H1 (cell line): ENCODE data around the gene MRPL20. TPM values are rescaled to one million over a fixed set of nuclear protein-coding genes. Genes with fewer than 3 reads are reported as not detected.
A peak's percentile ranks its signal among the peaks of the same experiment; 100 is the strongest.

Experiments used
- BACH1 ChIP-seq: IDR thresholded peaks from 2 replicates; pipeline ENCODE4 v1.6.1; 2012; ENCODE audit warnings: low read length, improper control_type of control experiment
- CBX8 ChIP-seq: fragments of 300-800, 300-1000 bp; sonication (generic); IDR thresholded peaks from 2 replicates; pipeline ENCODE4 v1.7.1; 2016; ENCODE audit warnings: low read depth, low read length, borderline replicate concordance
- CHD2 ChIP-seq: IDR thresholded peaks from 2 replicates; pipeline ENCODE4 v1.6.1; 2012; ENCODE audit warnings: low read length, improper control_type of control experiment
- EP300 ChIP-seq, 2 experiments: IDR thresholded peaks; 1 replicate in 1 of 2; 2 replicates in 1 of 2; pipeline ENCODE4 v1.6.1; 2011 to 2012; ENCODE audit warnings: low read depth in 2 of 2, low read length in 2 of 2, mild to moderate bottlenecking in 2 of 2, borderline replicate concordance in 1 of 2, inconsistent platforms in 1 of 2, moderate library complexity in 1 of 2
- GABPA ChIP-seq: IDR thresholded peaks from 2 replicates; pipeline ENCODE4 v1.6.1; 2011; ENCODE audit warnings: mild to moderate bottlenecking, low read length, moderate library complexity, borderline replicate concordance; ENCODE audit not compliant: insufficient read depth
- GTF2F1 ChIP-seq: IDR thresholded peaks from 2 replicates; pipeline ENCODE4 v1.6.1; 2012; ENCODE audit warnings: low read depth, low read length, improper control_type of control experiment, borderline replicate concordance
- HDAC2 ChIP-seq, 2 experiments: fragments of 300-600 bp in 1 of 2; sonication (generic) in 1 of 2; IDR thresholded peaks; 2 replicates each; pipeline ENCODE4 v1.6.1; 2011 to 2012; ENCODE audit warnings: low read depth in 2 of 2, low read length in 2 of 2, mild to moderate bottlenecking in 2 of 2, moderate library complexity in 2 of 2, borderline replicate concordance in 1 of 2, inconsistent platforms in 1 of 2
- KDM4A ChIP-seq: IDR thresholded peaks from one replicate; pipeline ENCODE4 v1.7.1; 2012; ENCODE audit warnings: low read depth, mild to moderate bottlenecking, moderate library complexity, low read length, inconsistent platforms; ENCODE audit not compliant: severe bottlenecking
- NRF1 ChIP-seq: IDR thresholded peaks from 2 replicates; pipeline ENCODE4 v1.6.1; 2011; ENCODE audit warnings: mild to moderate bottlenecking, low read depth, low read length, improper control_type of control experiment
- POLR2AphosphoS5 ChIP-seq: IDR thresholded peaks from 2 replicates; pipeline ENCODE4 v1.6.1; 2011; ENCODE audit warnings: low read depth, low read length
- POU5F1 ChIP-seq: IDR thresholded peaks from 2 replicates; pipeline ENCODE4 v1.6.1; 2011; ENCODE audit warnings: low read depth, mild to moderate bottlenecking, low read length, moderate library complexity
- SAP30 ChIP-seq: fragments of 300-600 bp; sonication (generic); IDR thresholded peaks from 2 replicates; pipeline ENCODE4 v1.7.1; 2012; ENCODE audit warnings: low read length, moderate library complexity, mild to moderate bottlenecking, inconsistent platforms; ENCODE audit not compliant: insufficient read depth, insufficient replicate concordance
- SIN3A ChIP-seq, 2 experiments: IDR thresholded peaks in 1 of 2; conservative IDR thresholded peaks in 1 of 2; 2 replicates each; pipeline ENCODE4 v1.6.1; 2011 to 2012; ENCODE audit warnings: low read length in 2 of 2, improper control_type of control experiment in 1 of 2, low read depth in 1 of 2, mild to moderate bottlenecking in 1 of 2
- SP1 ChIP-seq: IDR thresholded peaks from 2 replicates; pipeline ENCODE4 v1.6.1; 2011; ENCODE audit warnings: low read depth, low read length
- SP2 ChIP-seq: IDR thresholded peaks from 2 replicates; pipeline ENCODE4 v1.6.1; 2012; ENCODE audit warnings: mild to moderate bottlenecking, low read length, inconsistent platforms
- SRF ChIP-seq: IDR thresholded peaks from 2 replicates; pipeline ENCODE4 v1.6.1; 2011; ENCODE audit warnings: mild to moderate bottlenecking, low read depth, low read length, moderate library complexity
- SUZ12 ChIP-seq: fragments of 200-600 bp; sonication (generic); IDR thresholded peaks from 2 replicates; pipeline ENCODE4 v1.6.1; 2012; ENCODE audit warnings: mild to moderate bottlenecking, inconsistent platforms, low read length, moderate library complexity, mixed read lengths
- TBP ChIP-seq: IDR thresholded peaks from 2 replicates; pipeline ENCODE4 v1.6.1; 2011; ENCODE audit warnings: low read depth, low read length, improper control_type of control experiment
- TCF12 ChIP-seq: IDR thresholded peaks from 2 replicates; pipeline ENCODE4 v1.6.1; 2011; ENCODE audit warnings: low read depth, mild to moderate bottlenecking, low read length
- TEAD4 ChIP-seq: IDR thresholded peaks from 2 replicates; pipeline ENCODE4 v1.6.1; 2012; ENCODE audit warnings: low read depth, low read length, inconsistent platforms, mixed read lengths
- ZNF274 ChIP-seq: IDR thresholded peaks from 2 replicates; pipeline ENCODE4 v1.7.0; 2012; ENCODE audit warnings: low read length, borderline replicate concordance; ENCODE audit errors: extremely low read depth
- polyA plus RNA-seq, 7 experiments: library from polyadenylated mRNA; depleted of rRNA in 3 of 7; stranded (reverse) in 5 of 7; unstranded in 2 of 7; fragments of >200 nt in 5 of 7; fragments of 200-250 nt in 2 of 7; gene quantifications; 1 replicate in 5 of 7; 2 replicates in 1 of 7; 4 replicates in 1 of 7; pipeline versions ENCODE4 v1.2.1 to v1.2.3, GENCODE V29; 2011 to 2013; ENCODE audit warnings: missing spikeins in 2 of 7, mixed read lengths in 2 of 7
- total RNA-seq: library from RNA; stranded (reverse); fragmentation: NEBNext Ultra II Directional; extraction: Animal tissue kit (Norgen Biotek cat#: 25700); gene quantifications from 2 replicates; pipeline ENCODE4 v1.2.1, GENCODE V29; 2021
- TF ChIP-seq, protein P1 (sequence below): IDR thresholded peaks from 2 replicates; pipeline ENCODE4 v1.6.1; 2012; ENCODE audit warnings: inconsistent platforms
- TF ChIP-seq, protein P2 (sequence below): IDR thresholded peaks from 2 replicates; pipeline ENCODE4 v1.6.1; 2012; ENCODE audit warnings: inconsistent platforms

MRPL20 gene
- total and polyA plus RNA-seq, 2 of the 8 experiments (the other 6 are each of a cell fraction or from before 2014, with no cell fraction given), result 126 to 151 TPM

- TF ChIP-seq CBX8, result no peak
- no peak for TF ChIP-seq POU5F1
- TF ChIP-seq SRF, result 0 out of 2 replicates have a peak, but pooled peaks have one; percentile 4
- TF ChIP-seq CHD2, result peak; percentile 94
- no peak for TF ChIP-seq SAP30
- peak; percentile 88 for TF ChIP-seq SP2
- TF ChIP-seq NRF1, result 0 out of 2 replicates have a peak, but pooled peaks have one; percentile 16
- TF ChIP-seq KDM4A, result peak; percentile 34
- TF ChIP-seq TBP, result peak; percentile 51; the same call in 1 of the 2 replicates
- TF ChIP-seq TCF12, result no peak
- TF ChIP-seq, protein P1, sequence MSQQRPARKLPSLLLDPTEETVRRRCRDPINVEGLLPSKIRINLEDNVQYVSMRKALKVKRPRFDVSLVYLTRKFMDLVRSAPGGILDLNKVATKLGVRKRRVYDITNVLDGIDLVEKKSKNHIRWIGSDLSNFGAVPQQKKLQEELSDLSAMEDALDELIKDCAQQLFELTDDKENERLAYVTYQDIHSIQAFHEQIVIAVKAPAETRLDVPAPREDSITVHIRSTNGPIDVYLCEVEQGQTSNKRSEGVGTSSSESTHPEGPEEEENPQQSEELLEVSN, result no peak
- no peak; a peak in 1 of 4 replicates for TF ChIP-seq HDAC2 (IDR thresholded peaks at IDR 0.05; ENCODE audit: borderline replicate concordance in 1 of 2, low read depth in 2 of 2, low read length in 2 of 2)
- TF ChIP-seq BACH1, result 0 out of 2 replicates have a peak, but pooled peaks have one; percentile 22
- TF ChIP-seq ZNF274, result no peak
- TF ChIP-seq GTF2F1, result no peak
- no peak for TF ChIP-seq SUZ12
- TF ChIP-seq, protein P2, sequence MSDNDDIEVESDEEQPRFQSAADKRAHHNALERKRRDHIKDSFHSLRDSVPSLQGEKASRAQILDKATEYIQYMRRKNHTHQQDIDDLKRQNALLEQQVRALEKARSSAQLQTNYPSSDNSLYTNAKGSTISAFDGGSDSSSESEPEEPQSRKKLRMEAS, result peak; percentile 40; the same call in 1 of the 2 replicates
- TF ChIP-seq POLR2AphosphoS5, result peak; percentile 35
- TF ChIP-seq TEAD4, result no peak
- TF ChIP-seq EP300 (IDR thresholded peaks at IDR 0.05; ENCODE audit: borderline replicate concordance in 1 of 2, low read depth in 2 of 2, low read length in 2 of 2), result no peak
- TF ChIP-seq SP1, result peak; percentile 98
- peak in 1 of 2 experiments; percentile 93; a peak in 2 of 4 replicates for TF ChIP-seq SIN3A (conservative IDR thresholded peaks at IDR 0.05 in 1 of 2, IDR thresholded peaks at IDR 0.05 in 1 of 2; ENCODE audit: low read depth in 1 of 2, low read length in 2 of 2)
- peak; percentile 83; the same call in 1 of the 2 replicates for TF ChIP-seq GABPA
These were observed 7.8 kb downstream of the MRPL20 start, which contains the start of gene CCNL2 (continued) for GRCh38 chr1:1399187-1399871.
